Liver (tissue), 9 donors: ENCODE results near the gene MOB3C. TPM values are rescaled to one million over a fixed set of nuclear protein-coding genes. Genes with fewer than 3 reads are reported as not detected.

ENCODE experiments used
- DNase-seq: peaks from one replicate; pipeline ENCODE4 v3.0.0-alpha.2; 2017; ENCODE audit warnings: low spot score
- H3K27ac ChIP-seq, 2 donors: one replicate each; pipeline ENCODE4 v1.7.0; 2013; ENCODE audit warnings: inconsistent platforms in 2 of 2, low read length in 2 of 2, control low read depth in 1 of 2, low read depth in 1 of 2, mild to moderate bottlenecking in 1 of 2
- H3K27me3 ChIP-seq, 4 donors: one replicate each; pipeline versions ENCODE4 v1.6.1 to v1.7.0; 2013; ENCODE audit warnings: low read length in 3 of 4, inconsistent platforms in 1 of 4, mild to moderate bottlenecking in 1 of 4, moderate library complexity in 1 of 4; ENCODE audit not compliant: control insufficient read depth in 4 of 4, insufficient read depth in 4 of 4
- H3K36me3 ChIP-seq, 4 donors: one replicate each; pipeline versions ENCODE4 v1.6.1 to v1.7.0; 2013; ENCODE audit warnings: low read length in 3 of 4, mild to moderate bottlenecking in 3 of 4, low read depth in 1 of 4, moderate library complexity in 1 of 4; ENCODE audit not compliant: control insufficient read depth in 4 of 4, insufficient read depth in 3 of 4
- H3K4me1 ChIP-seq, 4 donors: one replicate each; pipeline versions ENCODE4 v1.6.1 to v1.7.0; 2013; ENCODE audit warnings: low read length in 3 of 4, mild to moderate bottlenecking in 3 of 4, moderate library complexity in 1 of 4; ENCODE audit not compliant: control insufficient read depth in 4 of 4, insufficient read depth in 4 of 4
- H3K4me3 ChIP-seq, 3 donors: one replicate each; pipeline versions ENCODE4 v1.6.1 to v1.7.0; 2013; ENCODE audit warnings: low read length in 3 of 3, control low read depth in 1 of 3, low read depth in 1 of 3, mild to moderate bottlenecking in 1 of 3
- H3K9ac ChIP-seq, 2 donors: one replicate each; pipeline ENCODE4 v1.7.0; 2013; ENCODE audit warnings: low read length in 2 of 2, mild to moderate bottlenecking in 2 of 2, moderate library complexity in 2 of 2, control low read depth in 1 of 2, low read depth in 1 of 2
- H3K9me3 ChIP-seq, 4 donors: one replicate each; pipeline versions ENCODE4 v1.6.1 to v1.7.0; 2013; ENCODE audit warnings: low read length in 3 of 4; ENCODE audit not compliant: control insufficient read depth in 4 of 4
- ATF3 ChIP-seq: IDR thresholded peaks from 2 replicates; pipeline ENCODE4 v1.6.1; 2016; ENCODE audit warnings: antibody characterized with exemption
- CTCF ChIP-seq: fragments of 150-350 bp; IDR thresholded peaks from 2 replicates; pipeline ENCODE4 v1.5.1; 2017; ENCODE audit warnings: improper control_type of control experiment, low read depth, low read length; ENCODE audit not compliant: missing input control
- EGR1 ChIP-seq, 2 donors: IDR thresholded peaks; 2 replicates each; pipeline ENCODE4 v1.6.1; 2016 to 2018; ENCODE audit warnings: antibody characterized with exemption in 2 of 2, low read depth in 2 of 2
- FOXA1 ChIP-seq: IDR thresholded peaks from 2 replicates; pipeline ENCODE4 v1.6.1; 2016; ENCODE audit warnings: antibody characterized with exemption
- FOXA2 ChIP-seq: IDR thresholded peaks from 2 replicates; pipeline ENCODE4 v1.6.1; 2016; ENCODE audit warnings: antibody characterized with exemption
- GABPA ChIP-seq, 2 donors: IDR thresholded peaks in 1 of 2; conservative IDR thresholded peaks in 1 of 2; 2 replicates each; pipeline ENCODE4 v1.6.1; 2016; ENCODE audit warnings: antibody characterized with exemption in 2 of 2, mild to moderate bottlenecking in 1 of 2, moderate library complexity in 1 of 2
- HNF4G ChIP-seq: IDR thresholded peaks from 2 replicates; pipeline ENCODE4 v1.6.1; 2016; ENCODE audit warnings: antibody characterized with exemption
- RAD21 ChIP-seq, 2 donors: IDR thresholded peaks; 2 replicates each; pipeline ENCODE4 v1.6.1; 2016; ENCODE audit warnings: antibody characterized with exemption in 2 of 2, mild to moderate bottlenecking in 2 of 2
- RXRA ChIP-seq, 2 donors: IDR thresholded peaks; 2 replicates each; pipeline ENCODE4 v1.6.1; 2017 to 2018; ENCODE audit warnings: antibody characterized with exemption in 2 of 2, mild to moderate bottlenecking in 1 of 2
- SP1 ChIP-seq: IDR thresholded peaks from 2 replicates; pipeline ENCODE4 v1.6.1; 2018; ENCODE audit warnings: antibody characterized with exemption, mild to moderate bottlenecking
- TAF1 ChIP-seq: conservative IDR thresholded peaks from 2 replicates; pipeline ENCODE4 v1.6.1; 2016; ENCODE audit warnings: antibody characterized with exemption, mild to moderate bottlenecking
- YY1 ChIP-seq: IDR thresholded peaks from 2 replicates; pipeline ENCODE4 v1.6.1; 2016; ENCODE audit warnings: antibody characterized with exemption, mild to moderate bottlenecking
- WGBS: extraction: QIAGEN DNeasy Blood & Tissue Kit; methylation state at CpG from one replicate; pipeline ENCODE4 v1.1.7; 2013; 5-methylcytosine and 5-hydroxymethylcytosine counted together
- polyA plus RNA-seq, 2 donors: library from polyadenylated mRNA; stranded (reverse) in 1 of 2; unstranded in 1 of 2; fragments of 200-250 nt in 1 of 2; fragments of >200 nt in 1 of 2; fragmentation: Nextera tagmentation in 1 of 2; extraction: Ambion mirVana in 1 of 2; gene quantifications; one replicate each; pipeline versions ENCODE4 v1.2.1 to v1.2.3, GENCODE V29; 2013 to 2015
- total RNA-seq, 2 donors: library from RNA; depleted of rRNA; stranded (reverse); fragments of >200 nt; gene quantifications; one replicate each; pipeline ENCODE4 v1.2.3, GENCODE V29; 2014
- TF ChIP-seq, protein P1 (sequence below): IDR thresholded peaks from 2 replicates; pipeline ENCODE4 v1.6.1; 2016; ENCODE audit warnings: antibody characterized with exemption, mild to moderate bottlenecking
- TF ChIP-seq, protein P2 (sequence below): IDR thresholded peaks from 2 replicates; pipeline ENCODE4 v1.6.1; 2016; ENCODE audit warnings: antibody characterized with exemption
- donor health status: healthy.
- donor health status: healthy.
- donor health status: healthy.
- donor health status: healthy.
- donor health status: healthy.

Gene MOB3C
- total and polyA plus RNA-seq, 4 donors: 2.3 to 7.9 (median 5.4) TPM

- Histone ChIP-seq H3K9me3 (no peaks in the 10 kb centered on the region), H3K27ac (no peak overlapping the region), H3K4me1 (no peaks in the 10 kb centered on the region), H3K4me3 (no peak overlapping the region), H3K36me3 (peaks cover 0 to 53% (median 41%) of the 10 kb centered on the region in 4 donors), H3K27me3 (no peaks in the 10 kb centered on the region), H3K9ac (no peak overlapping the region)
- 86% methylated on average over 1 of the region's 1 CpG for WGBS
- TF ChIP-seq CTCF: no peak
- DNase-seq: no peak
Measured at GRCh38 chr1:46654012-46654411, 37.4 kb upstream of the MOB3C start.

GRCh38 chr1:46653405-46653958, 36.9 kb upstream of the MOB3C start:
- TF ChIP-seq RAD21 (IDR thresholded peaks at IDR 0.05) (no peak), RXRA (IDR thresholded peaks at IDR 0.05) (no peak), SP1 (no peak), EGR1 (IDR thresholded peaks at IDR 0.05; ENCODE audit: low read depth in 2 of 2) (no peak), HNF4G (no peak), GABPA (IDR thresholded peaks at IDR 0.05 in 1 of 2, conservative IDR thresholded peaks at IDR 0.05 in 1 of 2) (no peak), YY1 (no peak), ATF3 (no peak), TAF1 (no peak), FOXA1 (no peak), FOXA2 (no peak)
- TF ChIP-seq, protein P1, sequence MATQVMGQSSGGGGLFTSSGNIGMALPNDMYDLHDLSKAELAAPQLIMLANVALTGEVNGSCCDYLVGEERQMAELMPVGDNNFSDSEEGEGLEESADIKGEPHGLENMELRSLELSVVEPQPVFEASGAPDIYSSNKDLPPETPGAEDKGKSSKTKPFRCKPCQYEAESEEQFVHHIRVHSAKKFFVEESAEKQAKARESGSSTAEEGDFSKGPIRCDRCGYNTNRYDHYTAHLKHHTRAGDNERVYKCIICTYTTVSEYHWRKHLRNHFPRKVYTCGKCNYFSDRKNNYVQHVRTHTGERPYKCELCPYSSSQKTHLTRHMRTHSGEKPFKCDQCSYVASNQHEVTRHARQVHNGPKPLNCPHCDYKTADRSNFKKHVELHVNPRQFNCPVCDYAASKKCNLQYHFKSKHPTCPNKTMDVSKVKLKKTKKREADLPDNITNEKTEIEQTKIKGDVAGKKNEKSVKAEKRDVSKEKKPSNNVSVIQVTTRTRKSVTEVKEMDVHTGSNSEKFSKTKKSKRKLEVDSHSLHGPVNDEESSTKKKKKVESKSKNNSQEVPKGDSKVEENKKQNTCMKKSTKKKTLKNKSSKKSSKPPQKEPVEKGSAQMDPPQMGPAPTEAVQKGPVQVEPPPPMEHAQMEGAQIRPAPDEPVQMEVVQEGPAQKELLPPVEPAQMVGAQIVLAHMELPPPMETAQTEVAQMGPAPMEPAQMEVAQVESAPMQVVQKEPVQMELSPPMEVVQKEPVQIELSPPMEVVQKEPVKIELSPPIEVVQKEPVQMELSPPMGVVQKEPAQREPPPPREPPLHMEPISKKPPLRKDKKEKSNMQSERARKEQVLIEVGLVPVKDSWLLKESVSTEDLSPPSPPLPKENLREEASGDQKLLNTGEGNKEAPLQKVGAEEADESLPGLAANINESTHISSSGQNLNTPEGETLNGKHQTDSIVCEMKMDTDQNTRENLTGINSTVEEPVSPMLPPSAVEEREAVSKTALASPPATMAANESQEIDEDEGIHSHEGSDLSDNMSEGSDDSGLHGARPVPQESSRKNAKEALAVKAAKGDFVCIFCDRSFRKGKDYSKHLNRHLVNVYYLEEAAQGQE: no peak
- TF ChIP-seq, protein P2, sequence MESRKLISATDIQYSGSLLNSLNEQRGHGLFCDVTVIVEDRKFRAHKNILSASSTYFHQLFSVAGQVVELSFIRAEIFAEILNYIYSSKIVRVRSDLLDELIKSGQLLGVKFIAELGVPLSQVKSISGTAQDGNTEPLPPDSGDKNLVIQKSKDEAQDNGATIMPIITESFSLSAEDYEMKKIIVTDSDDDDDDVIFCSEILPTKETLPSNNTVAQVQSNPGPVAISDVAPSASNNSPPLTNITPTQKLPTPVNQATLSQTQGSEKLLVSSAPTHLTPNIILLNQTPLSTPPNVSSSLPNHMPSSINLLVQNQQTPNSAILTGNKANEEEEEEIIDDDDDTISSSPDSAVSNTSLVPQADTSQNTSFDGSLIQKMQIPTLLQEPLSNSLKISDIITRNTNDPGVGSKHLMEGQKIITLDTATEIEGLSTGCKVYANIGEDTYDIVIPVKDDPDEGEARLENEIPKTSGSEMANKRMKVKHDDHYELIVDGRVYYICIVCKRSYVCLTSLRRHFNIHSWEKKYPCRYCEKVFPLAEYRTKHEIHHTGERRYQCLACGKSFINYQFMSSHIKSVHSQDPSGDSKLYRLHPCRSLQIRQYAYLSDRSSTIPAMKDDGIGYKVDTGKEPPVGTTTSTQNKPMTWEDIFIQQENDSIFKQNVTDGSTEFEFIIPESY: no peak
- Histone ChIP-seq H3K27ac (no peak overlapping the region), H3K36me3 (peaks cover 0 to 51% (median 42%) of the 10 kb centered on the region in 4 donors), H3K4me3 (no peak overlapping the region), H3K4me1 (no peaks in the 10 kb centered on the region), H3K9ac (no peak overlapping the region), H3K27me3 (no peaks in the 10 kb centered on the region), H3K9me3 (no peaks in the 10 kb centered on the region)
- DNase-seq: no peak
- 85% methylated on average over 2 of the region's 2 CpGs for WGBS
